H1 (cell line): ENCODE results near the gene ARHGAP15. TPM values are rescaled to one million over a fixed set of nuclear protein-coding genes. Genes with fewer than 3 reads are reported as not detected.

ENCODE experiments used
- CTCF ChIA-PET: fragments of 300-600 bp; sonication (Branson Sonifier 250); formaldehyde crosslinking; loops from one replicate; lab custom pipeline; 2021; ENCODE audit not compliant: partially characterized antibody; lab: Charles Lee
- POLR2A ChIA-PET: fragments of 300-600 bp; sonication (Branson Sonifier 250); formaldehyde crosslinking; loops from one replicate; lab custom pipeline; 2021; ENCODE audit warnings: inconsistent platforms; ENCODE audit not compliant: partially characterized antibody; lab: Charles Lee
- DNase-seq, 2 experiments: peaks; one replicate each; pipeline versions ENCODE4 v3.0.0 to v3.0.0-alpha.2; 2010 to 2022; ENCODE audit warnings: low spot score in 2 of 2, low read depth in 1 of 2, mixed read lengths in 1 of 2
- FAIRE-seq: peaks from 2 replicates; lab custom pipeline; 2011; peaks lifted over from hg19 to GRCh38; lab: Jason Lieb, UNC
- H2AFZ ChIP-seq: 2 replicates; pipeline ENCODE4 v1.8.1; 2012; ENCODE audit warnings: low read length, inconsistent platforms
- H2AK5ac ChIP-seq: 2 replicates; pipeline ENCODE4 v1.6.1; 2013; ENCODE audit warnings: low read depth, low read length
- H2BK120ac ChIP-seq: replicated peaks from 2 replicates; pipeline ENCODE3; 2013; ENCODE audit warnings: low read depth, low read length, inconsistent platforms
- H2BK12ac ChIP-seq: 2 replicates; pipeline ENCODE4 v1.6.1; 2013; ENCODE audit warnings: low read depth, low read length
- H2BK15ac ChIP-seq: 2 replicates; pipeline ENCODE4 v1.6.1; 2013; ENCODE audit warnings: low read length
- H2BK20ac ChIP-seq: 2 replicates; pipeline ENCODE4 v1.6.1; 2013; ENCODE audit warnings: low read length
- H2BK5ac ChIP-seq: 2 replicates; pipeline ENCODE4 v1.6.1; 2013; ENCODE audit warnings: low read depth, low read length
- H3K14ac ChIP-seq: 2 replicates; pipeline ENCODE4 v1.6.1; 2013; ENCODE audit warnings: inconsistent platforms; ENCODE audit not compliant: insufficient read length
- H3K18ac ChIP-seq: 2 replicates; pipeline ENCODE4 v1.6.1; 2013; ENCODE audit warnings: low read length; ENCODE audit errors: extremely low read depth
- H3K23ac ChIP-seq: 2 replicates; pipeline ENCODE4 v1.6.1; 2013; ENCODE audit warnings: inconsistent platforms; ENCODE audit not compliant: insufficient read length
- H3K23me2 ChIP-seq: 2 replicates; pipeline ENCODE4 v1.6.1; 2013; ENCODE audit warnings: low read depth, low read length
- H3K27ac ChIP-seq: 2 replicates; pipeline ENCODE4 v1.6.1; 2011; ENCODE audit warnings: low read depth, low read length, inconsistent platforms
- H3K27me3 ChIP-seq, 4 experiments: replicated peaks in 1 of 4; 1 replicate in 1 of 4; 2 replicates in 3 of 4; pipeline versions ENCODE4 v1.6.1 to v1.8.1; 2011 to 2013; ENCODE audit warnings: low read length in 3 of 4, mild to moderate bottlenecking in 3 of 4, inconsistent platforms in 2 of 4, mixed read lengths in 2 of 4, moderate library complexity in 1 of 4; ENCODE audit not compliant: control insufficient read depth in 3 of 4, insufficient read depth in 3 of 4; ENCODE audit errors: extremely low read depth in 1 of 4
- H3K36me3 ChIP-seq, 4 experiments: 2 replicates each; pipeline versions ENCODE4 v1.6.1 to v1.8.1; 2011 to 2013; ENCODE audit warnings: mild to moderate bottlenecking in 4 of 4, low read length in 3 of 4, moderate library complexity in 2 of 4, control low read depth in 1 of 4, inconsistent platforms in 1 of 4; ENCODE audit not compliant: insufficient read depth in 4 of 4, control insufficient read depth in 2 of 4
- H3K4ac ChIP-seq: replicated peaks from 2 replicates; pipeline ENCODE3; 2013; ENCODE audit warnings: low read length, low read depth, mixed read lengths, inconsistent platforms; ENCODE audit not compliant: insufficient read length
- H3K4me1 ChIP-seq, 4 experiments: replicated peaks in 1 of 4; 1 replicate in 1 of 4; 2 replicates in 3 of 4; pipeline versions ENCODE4 v1.6.1 to v1.8.1; 2011 to 2013; ENCODE audit warnings: low read length in 3 of 4, inconsistent platforms in 2 of 4, mixed read lengths in 1 of 4; ENCODE audit not compliant: insufficient read depth in 4 of 4, control insufficient read depth in 3 of 4
- H3K4me2 ChIP-seq, 2 experiments: 2 replicates each; pipeline versions ENCODE4 v1.6.1 to v1.8.1; 2011 to 2013; ENCODE audit warnings: low read depth in 2 of 2, low read length in 2 of 2, control low read depth in 1 of 2, inconsistent platforms in 1 of 2, mild to moderate bottlenecking in 1 of 2; ENCODE audit not compliant: insufficient read depth in 1 of 2
- H3K4me3 ChIP-seq, 4 experiments: fragments of 200-600, 300-600 bp in 1 of 4; sonication (generic), shearing (Covaris generic), sonication (Bioruptor Twin) in 1 of 4; 2 replicates each; pipeline versions ENCODE4 v1.5.1 to v1.8.1; 2011 to 2016; ENCODE audit warnings: low read length in 4 of 4, low read depth in 3 of 4, control low read depth in 2 of 4, inconsistent platforms in 2 of 4, mild to moderate bottlenecking in 2 of 4, mixed read lengths in 1 of 4, moderate library complexity in 1 of 4; ENCODE audit not compliant: insufficient read depth in 2 of 4; ENCODE audit errors: extremely low read depth in 1 of 4
- H3K56ac ChIP-seq: replicated peaks from 2 replicates; pipeline ENCODE3; 2013; ENCODE audit warnings: low read depth, mild to moderate bottlenecking, mixed read lengths, low read length, inconsistent platforms; ENCODE audit not compliant: insufficient read length
- H3K79me1 ChIP-seq: 2 replicates; pipeline ENCODE4 v1.6.1; 2013; ENCODE audit warnings: low read depth, low read length, control low read depth
- H3K79me2 ChIP-seq, 2 experiments: 2 replicates each; pipeline versions ENCODE4 v1.6.1 to v1.8.1; 2012 to 2013; ENCODE audit warnings: low read length in 2 of 2, mild to moderate bottlenecking in 2 of 2, inconsistent platforms in 1 of 2; ENCODE audit not compliant: insufficient read depth in 2 of 2, control insufficient read depth in 1 of 2
- H3K9ac ChIP-seq, 4 experiments: replicated peaks in 1 of 4; 1 replicate in 1 of 4; 2 replicates in 3 of 4; pipeline versions ENCODE4 v1.6.1 to v1.8.1; 2011 to 2013; ENCODE audit warnings: low read depth in 3 of 4, low read length in 3 of 4, control low read depth in 2 of 4, mild to moderate bottlenecking in 2 of 4, moderate library complexity in 2 of 4, inconsistent platforms in 1 of 4; ENCODE audit errors: extremely low read depth in 1 of 4
- H3K9me3 ChIP-seq, 2 experiments: 2 replicates each; pipeline versions ENCODE4 v1.6.1 to v1.8.1; 2012 to 2013; ENCODE audit warnings: mild to moderate bottlenecking in 2 of 2, moderate library complexity in 2 of 2, control low read depth in 1 of 2, inconsistent platforms in 1 of 2, low read depth in 1 of 2, low read length in 1 of 2, mixed read lengths in 1 of 2; ENCODE audit not compliant: insufficient read depth in 2 of 2
- H4K20me1 ChIP-seq, 2 experiments: replicated peaks in 1 of 2; 2 replicates each; pipeline versions ENCODE3 to v1.8.1; 2011 to 2013; ENCODE audit warnings: inconsistent platforms in 2 of 2, low read length in 2 of 2, mild to moderate bottlenecking in 1 of 2; ENCODE audit not compliant: insufficient read depth in 2 of 2, control insufficient read depth in 1 of 2
- H4K5ac ChIP-seq: 2 replicates; pipeline ENCODE4 v1.6.1; 2013; ENCODE audit warnings: low read length, low read depth, mixed read lengths, inconsistent platforms; ENCODE audit not compliant: insufficient read length
- H4K8ac ChIP-seq: 2 replicates; pipeline ENCODE4 v1.8.0; 2013; ENCODE audit warnings: mild to moderate bottlenecking, moderate library complexity, low read length, inconsistent platforms; ENCODE audit not compliant: insufficient read depth; ENCODE audit errors: extremely low read depth
- H4K91ac ChIP-seq: replicated peaks from 2 replicates; pipeline ENCODE3; 2013; ENCODE audit warnings: low read length, mixed read lengths, inconsistent platforms; ENCODE audit not compliant: insufficient read length
- BACH1 ChIP-seq: IDR thresholded peaks from 2 replicates; pipeline ENCODE4 v1.6.1; 2012; ENCODE audit warnings: low read length, improper control_type of control experiment
- EP300 ChIP-seq, 2 experiments: IDR thresholded peaks; 1 replicate in 1 of 2; 2 replicates in 1 of 2; pipeline ENCODE4 v1.6.1; 2011 to 2012; ENCODE audit warnings: low read depth in 2 of 2, low read length in 2 of 2, mild to moderate bottlenecking in 2 of 2, borderline replicate concordance in 1 of 2, inconsistent platforms in 1 of 2, moderate library complexity in 1 of 2
- FOSL1 ChIP-seq: IDR thresholded peaks from 2 replicates; pipeline ENCODE4 v1.6.1; 2011; ENCODE audit warnings: mild to moderate bottlenecking, low read depth, low read length, moderate library complexity; ENCODE audit not compliant: insufficient read depth
- SP2 ChIP-seq: IDR thresholded peaks from 2 replicates; pipeline ENCODE4 v1.6.1; 2012; ENCODE audit warnings: mild to moderate bottlenecking, low read length, inconsistent platforms
- SRF ChIP-seq: IDR thresholded peaks from 2 replicates; pipeline ENCODE4 v1.6.1; 2011; ENCODE audit warnings: mild to moderate bottlenecking, low read depth, low read length, moderate library complexity
- polyA plus RNA-seq, 7 experiments: library from polyadenylated mRNA; depleted of rRNA in 3 of 7; stranded (reverse) in 5 of 7; unstranded in 2 of 7; fragments of >200 nt in 5 of 7; fragments of 200-250 nt in 2 of 7; gene quantifications; 1 replicate in 5 of 7; 2 replicates in 1 of 7; 4 replicates in 1 of 7; pipeline versions ENCODE4 v1.2.1 to v1.2.3, GENCODE V29; 2011 to 2013; ENCODE audit warnings: missing spikeins in 2 of 7, mixed read lengths in 2 of 7
- total RNA-seq: library from RNA; stranded (reverse); fragmentation: NEBNext Ultra II Directional; extraction: Animal tissue kit (Norgen Biotek cat#: 25700); gene quantifications from 2 replicates; pipeline ENCODE4 v1.2.1, GENCODE V29; 2021
- TF ChIP-seq, protein P1 (sequence below), 3 experiments: IDR thresholded peaks; 1 replicate in 2 of 3; 2 replicates in 1 of 3; pipeline versions ENCODE4 v1.5.1 to v1.6.1; 2011; ENCODE audit warnings: low read length in 3 of 3, mild to moderate bottlenecking in 3 of 3, inconsistent platforms in 2 of 3, low read depth in 1 of 3, moderate library complexity in 1 of 3; ENCODE audit not compliant: insufficient read depth in 1 of 3; ENCODE audit errors: control extremely low read depth in 1 of 3

ARHGAP15 gene
- total and polyA plus RNA-seq, 2 of the 8 experiments (the other 6 are each of a cell fraction or from before 2014, with no cell fraction given), result not detected

DNA sequence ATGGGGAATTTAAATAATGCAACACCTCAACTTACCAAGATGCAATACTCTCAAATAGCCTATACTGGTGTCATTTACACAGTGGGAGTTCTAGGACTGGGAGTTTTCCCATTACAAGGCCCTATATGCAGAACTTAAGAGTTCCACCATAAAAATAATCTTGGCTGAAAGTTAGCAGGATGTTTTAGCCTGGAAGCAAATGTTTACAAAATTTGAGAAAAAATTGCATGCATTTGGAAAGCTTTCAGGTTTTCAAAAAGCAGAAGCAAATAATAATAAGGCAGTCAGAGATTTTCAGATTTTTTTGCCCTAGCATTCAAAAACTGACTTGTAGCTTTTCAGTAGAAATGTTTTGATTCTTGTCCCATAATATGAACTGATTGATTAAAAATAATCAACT lies 397.3 kb downstream of the ARHGAP15 start:
- Histone ChIP-seq H2AFZ (no peak overlapping the region), H3K4me1 (0 out of 7 replicates have a peak, but pooled peaks cover 0 to 2% (median 0%) of the 10 kb centered on the region in 4 experiments)
- no peak for FAIRE-seq
- TF ChIP-seq FOSL1 (no peak), BACH1 (no peak), SP2 (no peak), SRF (no peak), EP300 (IDR thresholded peaks at IDR 0.05; ENCODE audit: borderline replicate concordance in 1 of 2, low read depth in 2 of 2, low read length in 2 of 2) (no peak)
- TF ChIP-seq, protein P1, sequence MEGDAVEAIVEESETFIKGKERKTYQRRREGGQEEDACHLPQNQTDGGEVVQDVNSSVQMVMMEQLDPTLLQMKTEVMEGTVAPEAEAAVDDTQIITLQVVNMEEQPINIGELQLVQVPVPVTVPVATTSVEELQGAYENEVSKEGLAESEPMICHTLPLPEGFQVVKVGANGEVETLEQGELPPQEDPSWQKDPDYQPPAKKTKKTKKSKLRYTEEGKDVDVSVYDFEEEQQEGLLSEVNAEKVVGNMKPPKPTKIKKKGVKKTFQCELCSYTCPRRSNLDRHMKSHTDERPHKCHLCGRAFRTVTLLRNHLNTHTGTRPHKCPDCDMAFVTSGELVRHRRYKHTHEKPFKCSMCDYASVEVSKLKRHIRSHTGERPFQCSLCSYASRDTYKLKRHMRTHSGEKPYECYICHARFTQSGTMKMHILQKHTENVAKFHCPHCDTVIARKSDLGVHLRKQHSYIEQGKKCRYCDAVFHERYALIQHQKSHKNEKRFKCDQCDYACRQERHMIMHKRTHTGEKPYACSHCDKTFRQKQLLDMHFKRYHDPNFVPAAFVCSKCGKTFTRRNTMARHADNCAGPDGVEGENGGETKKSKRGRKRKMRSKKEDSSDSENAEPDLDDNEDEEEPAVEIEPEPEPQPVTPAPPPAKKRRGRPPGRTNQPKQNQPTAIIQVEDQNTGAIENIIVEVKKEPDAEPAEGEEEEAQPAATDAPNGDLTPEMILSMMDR (IDR thresholded peaks at IDR 0.05; ENCODE audit: control extremely low read depth in 1 of 3, insufficient read depth in 1 of 3, low read depth in 1 of 3, low read length in 3 of 3), result no peak

More for the DNA sequence above, 397.3 kb downstream of the ARHGAP15 start:
- Histone ChIP-seq H3K27me3 (no peaks in the 10 kb centered on the region; a peak in 1 of 7 replicates), H3K27ac (no peak overlapping the region), H2BK12ac (no peak overlapping the region), H4K91ac (no peak overlapping the region), H2BK120ac (no peak overlapping the region), H4K20me1 (no peaks in the 10 kb centered on the region), H2BK20ac (no peak overlapping the region), H3K23me2 (no peaks in the 10 kb centered on the region), H3K79me2 (no peaks in the 10 kb centered on the region), H3K9ac (no peak overlapping the region), H4K5ac (no peak overlapping the region), H2AK5ac (no peak overlapping the region), H3K56ac (no peak overlapping the region), H4K8ac (no peak overlapping the region), H2BK15ac (no peak overlapping the region), H3K79me1 (no peaks in the 10 kb centered on the region), H3K23ac (no peak overlapping the region), H3K36me3 (no peaks in the 10 kb centered on the region), H3K4ac (no peak overlapping the region), H2BK5ac (no peak overlapping the region), H3K18ac (no peak overlapping the region), H3K14ac (no peak overlapping the region), H3K4me3 (no peak overlapping the region), H3K4me2 (no peak overlapping the region), H3K9me3 (no peaks in the 10 kb centered on the region)
- DNase-seq, result no peak
- CTCF ChIA-PET, result interaction anchor here (1.4 to 2.3 kb wide), 2 partner anchors 13 to 55 kb away, joined by 3 to 8 read pairs; no protein-coding TSS in a partner anchor
- POLR2A ChIA-PET, result no interaction called here
